K562 (cell line): ENCODE data around the gene UNC45A. TPM values are rescaled to one million over a fixed set of nuclear protein-coding genes. Genes with fewer than 3 reads are reported as not detected.
A peak's percentile ranks its signal among the peaks of the same experiment; 100 is the strongest.

Experiments used
- BRD4 ChIP-seq: fragments of 200-600 bp; sonication (generic); IDR thresholded peaks from 2 replicates; pipeline ENCODE4 v1.6.1; 2017; ENCODE audit warnings: inconsistent platforms
- BRD9 ChIP-seq: fragments of 450-650 bp; IDR thresholded peaks from 2 replicates; pipeline ENCODE4 v1.6.1; 2018; ENCODE audit warnings: low read depth; ENCODE audit not compliant: partially characterized antibody
- CUX1 ChIP-seq: fragments of 200-800 bp; sonication (Bioruptor generic); IDR thresholded peaks from 2 replicates; pipeline ENCODE4 v1.6.1; 2016; ENCODE audit warnings: missing genetic modification characterization, missing compliant biosample characterization
- E2F6 ChIP-seq, 2 experiments: IDR thresholded peaks; 2 replicates each; pipeline ENCODE4 v1.6.1; 2011; ENCODE audit warnings: borderline replicate concordance in 1 of 2, control low read depth in 1 of 2, low read depth in 1 of 2, low read length in 1 of 2, mild to moderate bottlenecking in 1 of 2, mixed read lengths in 1 of 2, moderate library complexity in 1 of 2; ENCODE audit not compliant: insufficient read depth in 1 of 2, insufficient read length in 1 of 2, poor library complexity in 1 of 2, severe bottlenecking in 1 of 2; ENCODE audit errors: extremely low read depth in 1 of 2
- FOXK2 ChIP-seq, 2 experiments: fragments of 450-650 bp; IDR thresholded peaks in 1 of 2; conservative IDR thresholded peaks in 1 of 2; 2 replicates each; pipeline ENCODE4 v1.6.1; 2016; ENCODE audit warnings: low read depth in 2 of 2, mild to moderate bottlenecking in 1 of 2
- HDAC2 ChIP-seq: fragments of 450-650 bp; IDR thresholded peaks from 2 replicates; pipeline ENCODE4 v1.6.1; 2016; ENCODE audit warnings: mild to moderate bottlenecking
- HLTF ChIP-seq: fragments of 450-650 bp; IDR thresholded peaks from 2 replicates; pipeline ENCODE4 v1.6.1; 2016
- SNIP1 ChIP-seq: fragments of 450-650 bp; IDR thresholded peaks from 2 replicates; pipeline ENCODE4 v1.7.1; 2017; ENCODE audit warnings: low read depth, mild to moderate bottlenecking
- TARDBP ChIP-seq: fragments of 450-650 bp; IDR thresholded peaks from 2 replicates; pipeline ENCODE4 v1.6.1; 2016
- polyA plus RNA-seq, 8 experiments: library from polyadenylated mRNA; depleted of rRNA in 4 of 8; stranded (reverse) in 5 of 8; unstranded in 3 of 8; fragments of >200 nt; fragmentation: Nextera tagmentation in 2 of 8; fragmentation: Illumina TruSeq in 1 of 8; extraction: Ambion mirVana in 2 of 8; extraction: Trizol in 1 of 8; gene quantifications; 2 replicates each; pipeline versions ENCODE4 v1.2.1 to v1.2.3, GENCODE V29; 2011 to 2014; ENCODE audit warnings: inconsistent platforms in 1 of 8, missing spikeins in 1 of 8
- total RNA-seq, 7 experiments: library from RNA; depleted of rRNA in 6 of 7; stranded (reverse); fragments of >200 nt in 6 of 7; fragmentation: Illumina TruSeq in 2 of 7; extraction: Trizol in 2 of 7; gene quantifications; 2 replicates each; pipeline versions ENCODE4 v1.2.1 to v1.2.3, GENCODE V29; 2011 to 2021; ENCODE audit warnings: low replicate concordance in 1 of 7
- TF ChIP-seq, protein P1 (sequence below): fragments of 250-450 bp; sonication (Bioruptor Pico); IDR thresholded peaks from 2 replicates; pipeline ENCODE4 v1.4.0; 2020
- TF ChIP-seq, protein P2 (sequence below): fragments of 450-650 bp; IDR thresholded peaks from 2 replicates; pipeline ENCODE4 v1.6.1; 2016; ENCODE audit warnings: borderline replicate concordance
- TF ChIP-seq, protein P3 (sequence below): sonication (generic); formaldehyde crosslinking; IDR thresholded peaks from 2 replicates; pipeline ENCODE4 v1.8.0; 2022; ENCODE audit warnings: mild to moderate bottlenecking, missing genetic modification reagents, borderline replicate concordance

UNC45A gene
- total and polyA plus RNA-seq, 9 of the 15 experiments (the other 6 are each of a cell fraction or from before 2014, with no cell fraction given), result 22.4 to 79.3 (median 43.7) TPM

- TF ChIP-seq, protein P1, sequence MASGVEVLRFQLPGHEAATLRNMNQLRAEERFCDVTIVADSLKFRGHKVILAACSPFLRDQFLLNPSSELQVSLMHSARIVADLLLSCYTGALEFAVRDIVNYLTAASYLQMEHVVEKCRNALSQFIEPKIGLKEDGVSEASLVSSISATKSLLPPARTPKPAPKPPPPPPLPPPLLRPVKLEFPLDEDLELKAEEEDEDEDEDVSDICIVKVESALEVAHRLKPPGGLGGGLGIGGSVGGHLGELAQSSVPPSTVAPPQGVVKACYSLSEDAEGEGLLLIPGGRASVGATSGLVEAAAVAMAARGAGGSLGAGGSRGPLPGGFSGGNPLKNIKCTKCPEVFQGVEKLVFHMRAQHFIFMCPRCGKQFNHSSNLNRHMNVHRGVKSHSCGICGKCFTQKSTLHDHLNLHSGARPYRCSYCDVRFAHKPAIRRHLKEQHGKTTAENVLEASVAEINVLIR (CRISPR knock-in tag), result no peak
- TF ChIP-seq E2F6 (IDR thresholded peaks at IDR 0.05; ENCODE audit: borderline replicate concordance in 1 of 2, extremely low read depth in 1 of 2, insufficient read depth in 1 of 2, insufficient read length in 1 of 2, low read depth in 1 of 2, low read length in 1 of 2, poor library complexity in 1 of 2, severe bottlenecking in 1 of 2) (peak in 1 of 2 experiments; percentile 7), HLTF (no peak), TARDBP (peak; percentile 12; the same call in 1 of the 2 replicates), CUX1 (CRISPR knock-in tag) (peak; percentile 5; the same call in 1 of the 2 replicates), SNIP1 (peak; percentile 12; the same call in 1 of the 2 replicates), HDAC2 (peak; percentile 12; the same call in 1 of the 2 replicates), BRD9 (peak; percentile 81), BRD4 (peak; percentile 78), FOXK2 (conservative IDR thresholded peaks at IDR 0.05 in 1 of 2, IDR thresholded peaks at IDR 0.05 in 1 of 2; ENCODE audit: low read depth in 2 of 2) (peak; percentile 58 to 64; a peak in 3 of 4 replicates)
- TF ChIP-seq, protein P2, sequence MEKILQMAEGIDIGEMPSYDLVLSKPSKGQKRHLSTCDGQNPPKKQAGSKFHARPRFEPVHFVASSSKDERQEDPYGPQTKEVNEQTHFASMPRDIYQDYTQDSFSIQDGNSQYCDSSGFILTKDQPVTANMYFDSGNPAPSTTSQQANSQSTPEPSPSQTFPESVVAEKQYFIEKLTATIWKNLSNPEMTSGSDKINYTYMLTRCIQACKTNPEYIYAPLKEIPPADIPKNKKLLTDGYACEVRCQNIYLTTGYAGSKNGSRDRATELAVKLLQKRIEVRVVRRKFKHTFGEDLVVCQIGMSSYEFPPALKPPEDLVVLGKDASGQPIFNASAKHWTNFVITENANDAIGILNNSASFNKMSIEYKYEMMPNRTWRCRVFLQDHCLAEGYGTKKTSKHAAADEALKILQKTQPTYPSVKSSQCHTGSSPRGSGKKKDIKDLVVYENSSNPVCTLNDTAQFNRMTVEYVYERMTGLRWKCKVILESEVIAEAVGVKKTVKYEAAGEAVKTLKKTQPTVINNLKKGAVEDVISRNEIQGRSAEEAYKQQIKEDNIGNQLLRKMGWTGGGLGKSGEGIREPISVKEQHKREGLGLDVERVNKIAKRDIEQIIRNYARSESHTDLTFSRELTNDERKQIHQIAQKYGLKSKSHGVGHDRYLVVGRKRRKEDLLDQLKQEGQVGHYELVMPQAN, result peak; percentile 71; the same call in 1 of the 2 replicates
- TF ChIP-seq, protein P3, sequence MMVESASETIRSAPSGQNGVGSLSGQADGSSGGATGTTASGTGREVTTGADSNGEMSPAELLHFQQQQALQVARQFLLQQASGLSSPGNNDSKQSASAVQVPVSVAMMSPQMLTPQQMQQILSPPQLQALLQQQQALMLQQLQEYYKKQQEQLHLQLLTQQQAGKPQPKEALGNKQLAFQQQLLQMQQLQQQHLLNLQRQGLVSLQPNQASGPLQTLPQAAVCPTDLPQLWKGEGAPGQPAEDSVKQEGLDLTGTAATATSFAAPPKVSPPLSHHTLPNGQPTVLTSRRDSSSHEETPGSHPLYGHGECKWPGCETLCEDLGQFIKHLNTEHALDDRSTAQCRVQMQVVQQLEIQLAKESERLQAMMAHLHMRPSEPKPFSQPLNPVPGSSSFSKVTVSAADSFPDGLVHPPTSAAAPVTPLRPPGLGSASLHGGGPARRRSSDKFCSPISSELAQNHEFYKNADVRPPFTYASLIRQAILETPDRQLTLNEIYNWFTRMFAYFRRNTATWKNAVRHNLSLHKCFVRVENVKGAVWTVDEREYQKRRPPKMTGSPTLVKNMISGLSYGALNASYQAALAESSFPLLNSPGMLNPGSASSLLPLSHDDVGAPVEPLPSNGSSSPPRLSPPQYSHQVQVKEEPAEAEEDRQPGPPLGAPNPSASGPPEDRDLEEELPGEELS (CRISPR knock-in tag), result peak; percentile 21; the same call in 1 of the 2 replicates
These were observed 32.8 kb upstream of the UNC45A start (continued) for GRCh38 chr15:90902040-90902839.
